ENCODE measurements around the gene RBFOX2.
"Not testable (repeated sequence)": the region's sequence is repeated elsewhere in the genome, so short reads cannot be mapped to it uniquely, and the experiment has no call there.

GRCh38 chr22:36054446-36054845, 25.8 kb upstream of the RBFOX2 start:
- TF ChIP-seq CTCF, POLR2AphosphoS5 (IDR thresholded peaks at IDR 0.05): not testable (repeated sequence)

Measured in breast epithelium (tissue), 3 donors.